HG03064 (cell line): ENCODE data around the gene SCARB1.

Source experiments
- ATAC-seq: cut with Tn5 transposase; IDR thresholded peaks from one replicate; pipeline ENCODE4 v1.9.1; 2021; ENCODE audit warnings: low read depth; ENCODE audit not compliant: unreplicated experiment

The SCARB1 gene

GRCh38 chr12:124804011-124804621 lies 59.5 kb downstream of the SCARB1 start:
- ATAC-seq, result no peak

GRCh38 chr12:124802361-124802760 lies 61.3 kb downstream of the SCARB1 start:
- no peak for ATAC-seq

DNA sequence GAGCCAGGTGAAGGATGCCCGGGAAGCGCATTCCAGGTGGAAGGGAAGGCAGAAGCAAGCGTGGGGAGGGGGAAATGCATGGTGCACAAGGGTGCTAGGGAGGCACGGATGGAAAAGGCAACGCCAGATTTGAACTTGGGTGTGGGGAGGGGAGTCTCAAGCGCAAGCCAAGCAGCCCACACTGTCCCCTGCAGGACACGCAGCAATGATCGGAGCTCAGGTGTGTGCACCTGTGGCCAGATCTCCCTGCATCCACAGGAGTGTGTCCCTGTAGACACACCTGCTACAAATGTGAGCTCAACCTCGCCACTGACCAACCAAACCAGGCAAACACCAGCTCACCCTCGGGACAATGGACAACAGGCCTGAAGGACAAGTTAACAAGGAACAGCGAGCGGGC lies 63.2 kb downstream of the SCARB1 start:
- no peak for ATAC-seq

- ATAC-seq, result no peak
Observed at GRCh38 chr12:124797321-124797720, 66.3 kb downstream of the SCARB1 start.

- no peak for ATAC-seq
Observed at GRCh38 chr12:124796303-124796960, 67.2 kb downstream of the SCARB1 start.

- ATAC-seq, result no peak
Observed at GRCh38 chr12:124795081-124795948, 68.3 kb downstream of the SCARB1 start.

DNA sequence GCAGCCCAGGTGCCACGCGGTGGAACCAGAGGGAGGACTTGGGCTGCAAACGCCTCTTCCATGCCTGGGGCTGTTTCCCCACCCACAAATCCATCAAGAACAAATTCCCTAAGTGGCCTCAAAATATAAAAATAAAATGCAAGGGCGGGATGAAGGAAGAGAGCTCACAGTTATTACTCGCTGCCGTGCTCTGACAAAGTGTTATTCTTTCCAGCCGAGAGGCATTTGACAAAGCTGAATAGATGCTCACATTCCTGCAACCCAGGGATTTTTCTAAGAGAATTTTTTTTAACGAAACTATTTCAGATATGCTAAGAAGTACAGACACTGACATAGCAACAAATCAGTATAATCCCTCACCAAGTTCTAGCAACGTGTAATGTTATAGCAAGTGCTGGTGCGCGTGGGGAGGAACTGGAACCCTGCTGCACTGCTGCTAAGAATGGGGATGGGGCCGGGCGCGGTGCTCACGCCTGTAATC lies 70.7 kb downstream of the SCARB1 start:
- no peak for ATAC-seq

- ATAC-seq, result no peak
Observed at GRCh38 chr12:124792156-124792555, 71.5 kb downstream of the SCARB1 start.

- no peak for ATAC-seq
Observed at GRCh38 chr12:124790650-124791400, 72.8 kb downstream of the SCARB1 start.

DNA sequence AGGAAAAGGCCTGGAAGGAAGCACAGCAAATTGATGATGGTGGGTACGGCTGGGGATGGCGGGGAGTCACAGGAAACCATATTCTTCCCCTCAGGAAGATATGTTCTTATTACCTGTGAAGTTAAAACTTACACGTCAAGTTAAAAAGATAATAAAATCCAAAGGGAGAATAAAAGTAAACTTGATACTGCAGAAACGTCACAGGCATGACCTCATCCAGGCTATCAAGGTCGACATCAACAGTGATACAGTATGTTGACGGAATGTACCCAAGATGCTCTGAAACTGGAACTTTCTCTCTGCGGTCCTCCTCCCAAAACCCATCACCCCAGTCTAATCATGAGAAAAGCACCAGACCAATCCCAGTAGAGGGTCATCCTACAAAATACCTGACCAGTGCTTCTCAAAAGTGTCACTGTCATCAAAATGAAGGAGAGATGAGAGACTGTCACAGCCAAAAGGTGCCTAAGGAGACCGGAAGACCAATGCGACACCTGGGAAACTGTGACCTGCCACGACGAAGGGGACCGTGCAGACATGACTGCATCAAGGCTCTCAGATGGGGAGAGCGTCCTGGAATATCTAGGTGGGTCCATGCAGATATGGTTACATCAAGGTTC lies 74.6 kb downstream of the SCARB1 start:
- ATAC-seq, result no peak

DNA sequence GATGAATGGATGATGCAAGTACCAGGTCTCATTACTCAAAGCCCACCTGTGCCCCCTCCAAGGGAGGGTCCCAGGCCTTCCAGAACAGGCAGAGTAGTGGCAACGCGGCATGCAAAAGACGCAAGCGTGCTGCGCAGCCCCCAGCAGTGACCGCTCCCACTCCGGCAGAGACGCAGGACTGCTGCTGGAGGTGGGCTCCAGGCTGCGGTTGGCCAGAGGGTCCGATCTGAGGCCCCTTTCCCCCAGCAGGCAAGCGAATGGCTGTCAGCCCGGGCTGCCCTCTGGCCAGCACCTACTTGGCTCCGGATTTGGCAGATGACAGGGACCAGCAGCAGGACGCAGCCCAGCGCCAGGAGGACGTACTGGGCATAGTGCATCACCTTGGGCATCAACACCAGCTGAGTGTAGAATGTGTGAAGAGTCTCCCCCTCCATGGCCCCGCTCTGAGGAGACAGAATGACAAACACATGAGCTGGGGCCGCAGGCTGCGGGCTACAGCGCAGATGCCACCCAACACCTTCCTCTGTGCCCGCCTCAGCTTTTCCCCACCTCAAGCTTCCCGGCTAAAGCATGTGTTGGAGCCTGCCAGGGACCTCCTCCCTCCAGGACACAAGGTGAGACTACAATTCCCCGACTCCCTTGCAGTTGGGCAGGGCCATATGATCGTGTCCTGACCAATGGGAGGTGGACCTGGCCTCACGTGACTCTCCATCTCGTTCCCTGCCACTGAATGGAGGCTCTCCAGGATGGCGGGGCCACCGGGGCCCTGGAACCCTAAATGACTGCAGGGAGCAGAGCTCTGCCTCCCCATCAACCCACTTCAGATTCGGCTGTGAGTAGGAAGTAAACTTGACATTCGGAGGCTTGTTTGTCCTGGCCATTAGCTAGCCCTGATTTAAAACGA lies 77.4 kb downstream of the SCARB1 start:
- ATAC-seq, result no peak

GRCh38 chr12:124784871-124785572 lies 78.6 kb downstream of the SCARB1 start:
- ATAC-seq, result no peak

- ATAC-seq, result no peak
Observed at GRCh38 chr12:124783087-124783486, 80.6 kb downstream of the SCARB1 start.

GRCh38 chr12:124782132-124782531 lies 81.5 kb downstream of the SCARB1 start:
- no peak for ATAC-seq

DNA sequence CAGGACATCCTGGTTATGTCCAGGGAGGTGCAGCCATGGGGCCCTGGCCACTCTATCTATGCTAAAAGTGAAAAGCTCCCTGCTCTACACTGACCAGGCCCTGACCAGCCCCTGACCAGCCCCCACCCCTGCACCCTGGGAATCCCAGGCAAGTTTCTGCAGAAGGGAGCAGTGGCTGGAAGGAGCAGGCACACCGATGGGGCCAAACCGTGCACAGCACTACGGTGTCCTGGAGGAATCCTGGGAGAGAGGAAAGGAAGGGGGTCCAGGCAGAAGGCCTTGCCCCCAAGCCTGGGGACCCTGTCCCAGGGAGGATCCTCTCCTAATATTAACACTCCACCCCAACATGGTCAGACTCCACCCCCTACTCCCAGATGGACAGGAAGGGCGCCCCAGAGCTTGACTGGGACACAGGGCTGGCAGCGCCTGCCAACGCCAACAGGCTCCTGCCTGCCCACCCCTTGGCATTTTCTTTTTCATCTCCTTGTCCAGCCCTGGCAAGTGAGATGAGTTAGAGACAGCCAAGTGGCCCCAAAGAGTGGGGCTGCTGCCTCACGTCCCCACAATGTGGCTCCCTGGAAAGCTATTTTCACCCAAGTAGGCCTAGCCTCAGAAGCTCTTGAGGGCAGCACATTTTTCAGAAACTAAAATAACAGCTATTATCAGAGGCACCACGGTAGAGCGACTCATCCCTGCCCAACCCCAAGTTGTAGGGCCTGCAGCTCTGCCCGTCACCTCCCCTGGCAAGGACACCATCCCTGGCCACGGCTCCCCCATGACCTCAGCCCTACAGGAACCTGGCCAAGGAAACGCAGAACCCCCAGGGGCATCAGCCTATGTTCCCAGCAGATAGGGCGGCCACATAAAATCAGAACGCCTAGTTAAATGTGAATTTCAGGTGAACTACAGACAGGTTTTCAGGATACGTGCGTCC lies 82.6 kb downstream of the SCARB1 start:
- no peak for ATAC-seq

GRCh38 chr12:124780336-124780735 lies 83.3 kb downstream of the SCARB1 start:
- ATAC-seq, result no peak
